GM23338 (cell line): ENCODE data around the gene SHKBP1.

Source experiments
- CREB1 ChIP-seq: fragments of 250-450 bp; sonication (Bioruptor Pico); IDR thresholded peaks from 2 replicates; pipeline ENCODE4 v1.5.0; 2020; ENCODE audit warnings: low read depth, mild to moderate bottlenecking, moderate library complexity
- CTCF ChIP-seq, 2 experiments: fragments of 200-600 bp in 1 of 2; sonication (generic) in 1 of 2; conservative IDR thresholded peaks; 2 replicates each; pipeline versions ENCODE4 v1.5.1 to v1.6.1; 2016 to 2017; ENCODE audit warnings: antibody characterized with exemption in 2 of 2, low read depth in 2 of 2, mild to moderate bottlenecking in 2 of 2, moderate library complexity in 1 of 2
- ETS1 ChIP-seq: IDR thresholded peaks from 2 replicates; pipeline ENCODE4 v1.6.1; 2016; ENCODE audit warnings: antibody characterized with exemption
- EZH2 ChIP-seq: fragments of 200-600 bp; sonication (generic); IDR thresholded peaks from one replicate; pipeline ENCODE4 v1.8.0; 2017; ENCODE audit warnings: antibody characterized with exemption, mild to moderate bottlenecking, low read depth; ENCODE audit not compliant: unreplicated experiment
- EZH2phosphoT487 ChIP-seq: fragments of 200-600 bp; sonication (generic); IDR thresholded peaks from one replicate; pipeline ENCODE4 v1.8.1; 2018; ENCODE audit warnings: antibody characterized with exemption; ENCODE audit not compliant: unreplicated experiment
- POLR2AphosphoS5 ChIP-seq: IDR thresholded peaks from 2 replicates; pipeline ENCODE4 v1.6.1; 2016; ENCODE audit warnings: antibody characterized with exemption, low read depth
- REST ChIP-seq: IDR thresholded peaks from one replicate; pipeline ENCODE4 v1.6.1; 2018; ENCODE audit warnings: antibody characterized with exemption; ENCODE audit not compliant: unreplicated experiment
- ZNF114 ChIP-seq: fragments of 250-450 bp; sonication (Bioruptor Pico); IDR thresholded peaks from 2 replicates; pipeline ENCODE4 v1.5.0; 2020; ENCODE audit warnings: mild to moderate bottlenecking, moderate library complexity

- TF ChIP-seq CTCF (conservative IDR thresholded peaks at IDR 0.05; ENCODE audit: low read depth in 2 of 2), result no peak
- no peak for TF ChIP-seq EZH2
- no peak for TF ChIP-seq POLR2AphosphoS5
- TF ChIP-seq ETS1, result no peak
- no peak for TF ChIP-seq CREB1 (CRISPR knock-in tag)
- no peak for TF ChIP-seq EZH2phosphoT487
- no peak for TF ChIP-seq REST
- no peak for TF ChIP-seq ZNF114 (CRISPR knock-in tag)
Measured at GRCh38 chr19:40559394-40559793, 17.3 kb upstream of the SHKBP1 start.
